Superior temporal gyrus (tissue), 1 donor: ENCODE data around the gene MAL.

ENCODE experiments used
- DNase-seq: peaks from one replicate; pipeline ENCODE4 v3.0.0-alpha.2; 2016; ENCODE audit errors: extremely low spot score

Gene MAL

DNA sequence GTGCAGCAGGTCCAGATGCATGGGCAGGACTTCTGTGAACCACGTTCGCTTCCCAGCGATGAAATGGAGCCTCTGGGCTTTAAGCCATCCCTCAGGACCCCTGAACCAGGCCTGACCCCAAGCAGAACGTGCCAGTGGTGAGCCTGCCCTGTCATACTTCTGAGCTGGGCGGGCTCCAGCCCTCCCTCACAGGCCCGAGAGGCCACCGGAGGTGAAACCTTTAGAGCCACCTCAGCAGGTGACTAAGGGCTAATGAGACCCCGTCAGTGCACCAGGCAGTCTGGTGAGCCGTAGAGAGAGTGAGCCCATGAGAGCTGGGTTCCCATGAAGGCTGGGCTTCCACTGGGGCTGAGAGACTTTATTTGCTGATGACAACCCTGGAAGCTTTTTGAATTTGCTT, 8.9 kb upstream of the MAL start:
- DNase-seq: no peak

- DNase-seq: no peak
Observed at GRCh38 chr2:95017071-95017501, 8.4 kb upstream of the MAL start.

- no peak for DNase-seq
Observed at GRCh38 chr2:95017836-95018235, 7.7 kb upstream of the MAL start.

DNA sequence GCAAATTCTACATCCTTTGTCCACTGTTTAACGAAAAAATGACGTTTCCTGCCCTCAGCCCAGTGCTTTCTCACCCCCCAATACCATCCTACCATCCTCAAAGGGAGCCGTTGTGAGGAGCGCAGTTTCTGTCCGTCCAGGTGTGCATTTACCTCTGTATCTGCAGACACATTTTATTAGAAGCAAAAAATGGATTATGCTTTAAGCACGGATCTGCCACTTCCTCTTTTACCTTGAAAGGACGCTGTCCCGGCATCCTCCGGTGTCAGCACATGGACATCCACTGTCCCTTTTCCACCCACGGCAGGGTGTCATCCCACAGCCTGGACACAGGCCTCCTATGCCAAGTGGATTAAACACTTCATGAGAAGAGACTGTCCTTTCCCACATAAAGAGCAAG, 7.2 kb upstream of the MAL start:
- DNase-seq: no peak

- DNase-seq: no peak
Observed at GRCh38 chr2:95018861-95019550, 6.5 kb upstream of the MAL start.

DNA sequence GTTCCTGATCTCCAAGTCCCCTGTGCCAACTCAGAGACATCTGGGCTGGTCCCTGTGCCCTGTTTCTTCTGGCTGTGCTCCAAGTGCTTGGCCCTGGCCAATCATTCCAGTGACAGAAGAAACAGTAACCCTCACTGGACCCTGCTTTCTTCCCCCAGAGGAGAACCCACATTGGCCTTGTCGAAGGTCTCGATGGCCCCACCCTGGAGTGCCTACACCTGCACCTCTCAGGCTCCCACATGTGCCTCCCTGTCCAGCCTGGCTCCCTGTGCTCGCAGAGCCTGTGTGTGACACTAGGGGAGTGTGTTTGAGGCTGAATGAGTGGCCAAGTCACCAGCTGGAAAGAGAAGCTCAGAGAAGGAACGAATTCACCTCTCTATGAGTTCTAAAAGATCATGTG, 5.9 kb upstream of the MAL start:
- DNase-seq: no peak

DNA sequence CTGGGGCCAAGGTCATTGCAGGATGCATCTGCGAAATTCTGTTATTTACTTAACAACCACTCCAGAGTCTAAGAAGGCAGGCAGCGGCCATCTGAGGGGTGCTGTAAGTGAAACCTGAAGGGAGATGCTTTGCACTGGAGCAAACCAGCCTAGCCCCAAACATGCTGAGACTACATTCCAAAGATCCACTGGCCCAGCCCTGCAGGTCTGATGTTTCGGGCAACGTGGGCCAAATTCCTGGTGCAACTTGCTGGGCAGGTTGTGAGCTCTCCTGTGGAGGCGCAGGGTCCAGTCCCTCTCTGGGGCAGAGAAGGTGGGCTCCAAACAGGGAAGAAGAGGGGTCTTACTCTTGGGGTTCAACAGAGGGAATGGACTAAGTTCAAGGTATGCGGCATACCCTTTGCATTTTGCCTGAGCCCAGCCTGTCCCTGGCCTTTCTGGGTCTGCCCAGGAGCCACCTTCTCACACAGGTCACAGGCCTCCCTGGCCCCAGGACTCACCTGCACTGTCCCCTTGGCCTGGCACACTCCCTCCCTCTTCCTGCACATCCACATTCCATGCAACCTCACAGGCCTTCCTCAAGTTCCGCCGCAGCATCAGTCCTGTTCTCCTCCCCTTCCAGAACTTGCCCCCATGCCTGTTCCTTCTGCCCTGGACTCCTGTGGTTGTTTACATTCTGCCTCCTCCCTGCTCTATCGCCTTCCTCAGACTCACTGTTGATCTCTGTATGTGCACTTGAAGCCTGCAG, 5.1 kb upstream of the MAL start:
- DNase-seq: no peak

- DNase-seq: no peak
Observed at GRCh38 chr2:95021023-95021416, 4.5 kb upstream of the MAL start.

DNA sequence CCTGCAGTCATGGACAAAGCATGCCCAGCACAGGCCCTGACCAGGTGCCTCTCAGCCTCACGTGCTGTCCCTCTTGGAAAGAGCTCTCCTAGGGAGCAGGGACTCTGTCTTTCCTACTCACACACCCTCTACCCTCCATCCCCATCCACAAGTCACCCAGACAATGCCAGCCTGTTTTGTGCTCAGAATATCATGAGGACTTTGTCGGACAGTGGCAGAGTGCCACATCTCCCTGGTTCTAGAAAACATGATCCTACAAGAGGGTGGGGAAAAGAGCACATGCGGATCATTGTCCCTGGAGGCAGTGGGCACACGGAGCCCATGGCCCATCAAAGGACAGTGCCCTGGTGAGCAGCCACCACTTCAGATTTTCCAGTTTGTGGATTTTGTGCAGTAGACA, 3.7 kb upstream of the MAL start:
- peak; percentile 93 for DNase-seq

GRCh38 chr2:95022309-95023221, 2.9 kb upstream of the MAL start:
- peak; percentile 96 for DNase-seq

- DNase-seq: no peak
Observed at GRCh38 chr2:95023222-95023597, 2.3 kb upstream of the MAL start.

DNA sequence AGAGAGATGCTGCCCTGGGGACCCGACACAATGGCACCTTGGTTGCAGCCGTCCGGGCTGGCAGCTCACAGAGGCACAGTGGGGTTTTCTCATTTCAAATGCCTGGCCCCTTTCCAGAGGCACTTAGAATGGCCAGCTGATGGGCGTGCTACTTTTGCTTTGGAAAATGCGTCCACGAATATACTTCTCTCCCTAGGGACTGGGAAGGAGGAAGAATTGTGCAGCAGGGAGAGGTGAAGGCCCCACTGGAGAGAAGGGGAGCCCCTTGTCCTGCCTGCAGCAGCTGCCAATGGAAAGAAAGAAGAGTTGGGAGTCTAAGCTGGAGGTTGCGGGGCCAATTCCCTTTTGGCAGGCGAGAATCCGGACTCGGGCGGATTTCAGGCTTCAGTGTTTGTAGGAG, 1.1 kb upstream of the MAL start:
- DNase-seq: peak; percentile 89

DNA sequence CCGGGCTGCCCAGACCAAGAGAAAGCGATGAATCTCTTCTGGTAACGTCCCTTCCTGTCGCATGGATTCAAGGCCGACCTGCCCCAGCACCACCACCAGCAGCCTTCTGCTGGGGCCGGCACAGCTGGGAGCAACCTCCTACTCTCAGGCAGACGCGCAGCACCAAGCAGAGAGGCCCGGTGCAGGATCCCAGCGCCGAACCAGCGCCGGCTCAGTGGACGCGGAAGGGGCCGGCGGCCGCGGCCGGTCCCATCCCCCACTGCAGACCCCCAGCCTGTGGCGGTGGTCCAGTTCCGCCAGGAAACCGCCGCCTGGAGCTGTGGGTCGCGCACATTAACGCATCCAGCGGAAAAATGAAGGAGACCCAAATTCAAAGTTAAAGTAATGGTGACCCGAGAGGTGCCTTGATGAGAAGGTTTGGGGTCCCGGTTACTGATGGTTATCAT, 525 bp upstream of the MAL start:
- DNase-seq: no peak

- DNase-seq: no peak
Observed at GRCh38 chr2:95026471-95027368, 1.2 kb downstream of the MAL start.

DNA sequence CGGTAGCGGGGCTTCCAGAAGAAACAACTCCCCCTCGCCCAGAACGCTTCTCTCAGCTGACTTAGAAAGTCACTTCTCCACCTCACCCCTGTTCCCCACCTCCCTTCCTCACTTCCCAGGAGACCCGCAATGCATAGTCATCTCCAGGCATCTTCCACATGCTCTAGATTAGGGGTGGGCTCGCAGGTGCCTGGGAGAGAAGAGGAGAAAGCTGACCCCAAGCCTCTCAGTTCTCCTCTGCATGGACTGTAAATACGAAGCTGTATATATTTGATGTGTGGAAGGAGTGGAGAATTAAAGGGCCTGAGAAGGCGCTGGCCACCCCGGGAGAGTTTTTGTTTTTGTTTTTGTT, 1.8 kb downstream of the MAL start:
- no peak for DNase-seq

DNA sequence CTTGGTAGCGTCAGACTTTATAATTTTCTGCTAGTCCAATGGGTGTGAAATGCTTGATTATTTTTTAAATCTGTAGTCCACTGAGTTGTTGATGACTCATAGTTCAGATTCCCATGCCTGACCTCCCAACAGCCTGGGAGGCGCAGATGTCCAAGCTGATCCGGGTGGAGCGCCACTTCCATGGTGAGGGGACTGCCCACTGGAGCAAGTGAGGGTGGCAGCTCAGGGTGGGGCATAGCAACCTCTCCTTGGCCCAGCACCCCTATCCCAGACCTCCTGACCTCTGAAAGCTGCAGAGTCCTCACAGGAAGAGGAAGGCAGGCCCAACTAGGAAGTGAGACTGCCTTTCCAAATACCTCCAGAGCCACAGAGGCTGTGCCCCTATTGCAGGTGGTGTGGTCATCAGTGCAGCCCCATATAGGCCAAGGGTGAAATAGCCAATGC, 4.4 kb downstream of the MAL start:
- no peak for DNase-seq

GRCh38 chr2:95030496-95030895, 5.0 kb downstream of the MAL start:
- no peak for DNase-seq

GRCh38 chr2:95031076-95031725, 5.7 kb downstream of the MAL start:
- DNase-seq: no peak

DNA sequence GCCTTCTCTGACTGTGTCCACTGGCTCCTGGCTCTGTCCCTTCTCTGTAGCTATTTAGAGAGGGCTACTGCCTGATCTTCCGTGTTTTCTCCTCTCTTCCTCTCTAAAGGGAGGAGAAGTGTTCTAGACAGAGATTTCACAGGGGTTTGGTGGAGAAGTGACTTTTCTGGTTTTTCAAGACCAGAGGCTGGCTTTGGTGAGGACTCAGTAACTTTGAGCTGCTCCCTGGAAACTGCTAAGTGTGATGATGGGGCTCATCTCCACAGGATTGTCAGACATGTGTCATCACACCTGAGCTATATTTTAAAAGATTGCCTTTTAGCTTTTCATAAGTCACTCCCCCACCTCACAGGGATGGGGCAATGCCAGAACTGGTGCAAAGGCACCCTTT, 6.2 kb downstream of the MAL start:
- DNase-seq: no peak

DNA sequence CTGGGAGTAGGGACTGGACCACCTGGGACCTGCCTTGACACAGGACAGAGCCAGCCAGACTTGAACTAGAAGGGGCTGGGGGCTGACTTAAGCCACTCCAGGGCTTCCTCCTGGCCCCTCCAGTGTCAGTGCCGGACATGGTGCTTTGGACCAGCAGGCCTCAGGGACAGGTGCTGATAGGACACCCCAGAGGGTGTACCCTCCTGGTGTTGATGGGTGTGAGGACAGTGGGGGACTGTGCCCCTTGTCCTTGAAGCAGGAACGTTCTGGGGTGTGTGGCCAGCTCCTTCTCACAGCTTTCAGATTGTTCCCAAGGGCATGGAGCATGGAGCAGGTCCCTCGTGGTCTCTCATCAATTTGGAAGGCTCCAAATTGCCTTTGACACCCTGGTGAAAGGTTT, 6.8 kb downstream of the MAL start:
- no peak for DNase-seq
